Measurements from ENCODE around the gene KRT82. TPM values are rescaled to one million over a fixed set of nuclear protein-coding genes. Genes with fewer than 3 reads are reported as not detected.
A peak's percentile ranks its signal among the peaks of the same experiment; 100 is the strongest.

The KRT82 gene
- total and polyA plus RNA-seq, 8 donors = not detected

DNA sequence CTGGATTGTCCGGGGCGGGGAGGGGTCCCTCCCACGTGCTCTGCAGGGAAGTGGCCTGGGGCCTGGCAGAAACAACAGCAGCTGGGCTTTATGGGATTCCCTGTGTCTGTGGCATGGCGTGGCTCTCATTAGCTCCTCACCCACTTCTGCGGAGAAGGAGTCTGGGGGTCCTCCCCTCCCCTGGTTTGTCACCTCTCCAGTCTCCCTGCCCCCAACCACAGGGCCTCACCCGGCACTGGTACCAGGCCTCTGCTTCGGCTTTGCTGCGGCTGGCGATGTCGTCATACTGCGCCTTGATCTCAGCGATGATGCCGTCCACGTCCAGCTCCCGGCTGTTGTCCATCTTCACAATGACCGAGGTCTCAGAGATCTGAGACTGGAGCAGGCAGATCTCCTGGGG, 6.4 kb downstream of the KRT82 start:
- ATAC-seq (no peak), DNase-seq (no peak), FAIRE-seq (no peak)
- WGBS, 2 donors = 90 to 92% methylated on average over 16 of the region's 16 CpGs
- Histone ChIP-seq H3K36me3 (no peaks in the 10 kb centered on the region), H3K4me3 (no peak overlapping the region), H3K27ac (no peak overlapping the region), H3K27me3 (no peaks in the 10 kb centered on the region), H3K4me1 (no peaks in the 10 kb centered on the region), H3K9me3 (no peaks in the 10 kb centered on the region)
- TF ChIP-seq, protein P1, sequence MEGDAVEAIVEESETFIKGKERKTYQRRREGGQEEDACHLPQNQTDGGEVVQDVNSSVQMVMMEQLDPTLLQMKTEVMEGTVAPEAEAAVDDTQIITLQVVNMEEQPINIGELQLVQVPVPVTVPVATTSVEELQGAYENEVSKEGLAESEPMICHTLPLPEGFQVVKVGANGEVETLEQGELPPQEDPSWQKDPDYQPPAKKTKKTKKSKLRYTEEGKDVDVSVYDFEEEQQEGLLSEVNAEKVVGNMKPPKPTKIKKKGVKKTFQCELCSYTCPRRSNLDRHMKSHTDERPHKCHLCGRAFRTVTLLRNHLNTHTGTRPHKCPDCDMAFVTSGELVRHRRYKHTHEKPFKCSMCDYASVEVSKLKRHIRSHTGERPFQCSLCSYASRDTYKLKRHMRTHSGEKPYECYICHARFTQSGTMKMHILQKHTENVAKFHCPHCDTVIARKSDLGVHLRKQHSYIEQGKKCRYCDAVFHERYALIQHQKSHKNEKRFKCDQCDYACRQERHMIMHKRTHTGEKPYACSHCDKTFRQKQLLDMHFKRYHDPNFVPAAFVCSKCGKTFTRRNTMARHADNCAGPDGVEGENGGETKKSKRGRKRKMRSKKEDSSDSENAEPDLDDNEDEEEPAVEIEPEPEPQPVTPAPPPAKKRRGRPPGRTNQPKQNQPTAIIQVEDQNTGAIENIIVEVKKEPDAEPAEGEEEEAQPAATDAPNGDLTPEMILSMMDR (IDR thresholded peaks at IDR 0.05) = no peak
- intact Hi-C loops (cut with DNase I) = loop anchor here in 1 of 3 donors (10.0 kb wide), 1 partner anchor 95 kb away; the partner anchor contains the start of gene KRT6A

DNA sequence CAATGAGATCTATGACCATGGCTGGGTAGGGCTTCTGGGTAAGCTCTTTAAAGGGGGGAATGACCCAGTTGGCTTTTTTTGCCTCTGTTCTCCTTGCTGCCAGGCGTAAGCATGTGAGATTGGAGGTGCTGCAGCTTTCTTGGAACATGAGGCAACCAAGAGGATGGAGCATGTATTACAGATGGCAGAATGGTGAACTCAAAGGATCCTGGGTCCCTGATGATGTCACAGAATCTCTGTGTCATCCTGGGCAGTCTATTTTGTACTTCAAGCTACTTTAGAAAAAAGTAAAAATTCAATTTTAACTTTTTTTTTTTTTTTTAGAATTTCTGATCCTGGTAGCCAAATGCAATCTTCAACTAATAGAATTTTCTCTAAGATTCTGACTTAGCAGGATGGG, 8.0 kb downstream of the KRT82 start:
- H3K4me1 ChIP-seq = no peaks in the 10 kb centered on the region
- intact Hi-C loops (cut with DNase I) = loop anchor here in 1 of 3 donors (10.0 kb wide), 1 partner anchor 97 kb away; the partner anchor contains the start of gene KRT6A
- 83 to 93% methylated on average over 1 of the region's 1 CpG for WGBS, 2 donors
- no peak for DNase-seq
- ATAC-seq = no peak
- no peaks in the 10 kb centered on the region for H3K27me3 ChIP-seq
- H3K27ac ChIP-seq = no peak overlapping the region
- no peaks in the 10 kb centered on the region for H3K9me3 ChIP-seq
- TF ChIP-seq, protein P1 (IDR thresholded peaks at IDR 0.05) = no peak
- no peak for FAIRE-seq
- no peak overlapping the region for H3K4me3 ChIP-seq
- H3K36me3 ChIP-seq = no peaks in the 10 kb centered on the region

DNA sequence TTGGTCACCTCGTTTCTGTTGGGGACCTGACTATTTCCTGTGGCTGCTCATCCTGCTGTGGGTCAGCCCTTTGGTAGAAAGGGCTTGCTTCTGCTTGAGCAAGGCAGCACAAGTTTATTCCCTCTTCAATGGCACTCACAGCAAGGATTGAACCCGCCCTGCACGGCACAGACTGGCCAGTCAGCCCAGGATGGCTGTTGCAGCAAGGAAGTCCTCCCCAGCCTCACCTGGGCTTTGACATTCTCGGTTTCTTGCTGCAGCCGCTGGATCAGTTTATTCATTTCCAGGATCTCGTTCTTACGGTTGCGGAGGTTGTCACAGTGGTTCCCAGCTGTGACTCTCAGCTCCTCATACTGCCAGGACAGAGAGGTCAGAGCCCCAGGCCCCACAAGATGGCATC, 9.5 kb downstream of the KRT82 start:
- no peak overlapping the region for H3K4me3 ChIP-seq
- intact Hi-C loops (cut with DNase I) = loop anchor here in 1 of 3 donors (10.0 kb wide), 1 partner anchor 98 kb away; the partner anchor contains the start of gene KRT6A
- H3K4me1 ChIP-seq = no peaks in the 10 kb centered on the region
- TF ChIP-seq, protein P1 (IDR thresholded peaks at IDR 0.05) = no peak
- no peak overlapping the region for H3K27ac ChIP-seq
- no peaks in the 10 kb centered on the region for H3K27me3 ChIP-seq
- FAIRE-seq = no peak
- H3K36me3 ChIP-seq = no peaks in the 10 kb centered on the region
- H3K9me3 ChIP-seq = no peaks in the 10 kb centered on the region
- 69 to 72% methylated on average over 8 of the region's 8 CpGs for WGBS, 2 donors
- no peak for DNase-seq
- no peak for ATAC-seq

DNA sequence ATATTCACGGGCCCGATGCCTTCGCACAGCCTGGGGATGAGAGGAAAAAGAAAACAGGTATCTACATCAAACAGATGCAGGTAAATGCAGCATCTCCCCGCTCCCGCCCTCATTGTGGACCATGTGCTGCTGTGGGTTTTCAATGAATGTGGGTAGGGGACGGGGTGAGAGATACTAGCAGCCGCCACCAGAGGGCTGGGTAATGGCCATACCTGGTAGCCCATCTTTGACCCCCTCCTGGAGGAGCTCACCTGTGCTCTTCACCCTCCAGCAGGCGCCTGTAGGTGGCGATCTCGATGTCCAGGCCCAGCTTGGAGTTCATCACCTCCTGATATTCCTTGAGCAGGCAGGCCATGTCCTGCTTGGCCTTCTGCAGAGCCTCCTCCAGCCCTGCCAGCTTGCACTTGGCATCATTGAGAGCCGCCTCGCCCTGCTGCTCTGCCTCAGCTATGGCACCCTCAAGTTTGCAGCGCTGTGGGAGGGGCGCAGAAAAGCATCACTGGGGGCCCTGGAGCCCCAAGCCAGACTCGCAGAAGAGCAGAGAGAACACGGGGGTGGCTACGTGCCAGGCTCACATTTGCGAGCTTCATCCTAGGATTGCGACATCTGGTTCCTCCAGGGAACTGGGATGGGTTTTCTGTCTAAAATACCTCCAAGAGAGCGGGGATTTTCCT, 10.2 kb downstream of the KRT82 start:
- Histone ChIP-seq H3K9me3 (no peaks in the 10 kb centered on the region), H3K27ac (no peak overlapping the region), H3K36me3 (no peaks in the 10 kb centered on the region), H3K27me3 (no peaks in the 10 kb centered on the region), H3K4me3 (no peak overlapping the region), H3K4me1 (no peaks in the 10 kb centered on the region)
- ATAC-seq (peak in 3 of 4 donors; percentile 31 to 61 (median 38)), FAIRE-seq (no peak), DNase-seq (peak in 1 of 6 donors; percentile 50)
- WGBS, 2 donors = 60 to 67% methylated on average over 20 of the region's 20 CpGs
- TF ChIP-seq, protein P1 (IDR thresholded peaks at IDR 0.05) = peak in 1 of 4 donors; percentile 12
- intact Hi-C loops (cut with DNase I) = loop anchor here in 1 of 3 donors (10.0 kb wide), 1 partner anchor 99 kb away; the partner anchor contains the start of gene KRT6A

DNA sequence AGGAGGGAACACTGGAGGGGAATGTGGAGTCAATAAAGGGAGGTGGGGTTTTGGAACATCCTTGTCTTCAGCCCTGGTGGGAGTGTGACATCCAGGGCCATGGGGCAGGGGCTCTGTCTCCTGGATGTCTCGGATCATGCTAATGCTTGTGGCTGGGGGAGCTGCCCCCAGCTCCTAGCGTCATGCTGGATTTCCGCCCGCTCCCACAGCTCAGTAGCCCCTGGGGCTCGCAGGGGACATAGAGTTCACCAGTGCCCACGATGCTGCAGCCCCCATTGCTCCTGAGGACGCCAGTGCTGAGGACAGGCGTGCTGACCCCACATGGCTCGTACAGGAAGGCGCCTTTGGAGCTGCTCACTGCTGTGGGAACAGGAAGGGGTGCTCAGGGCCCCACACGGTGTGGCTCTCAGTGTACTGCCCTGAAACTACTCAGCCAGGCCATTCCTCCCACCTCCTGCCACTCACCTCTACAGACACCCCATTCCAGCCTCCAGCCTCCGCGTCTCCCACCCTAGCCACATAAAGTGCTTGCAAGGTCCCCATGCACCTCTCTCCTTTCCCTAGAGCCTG, 11.2 kb downstream of the KRT82 start:
- no peak overlapping the region for H3K27ac ChIP-seq
- no peak overlapping the region for H3K4me3 ChIP-seq
- TF ChIP-seq, protein P1 (IDR thresholded peaks at IDR 0.05) = no peak
- no peaks in the 10 kb centered on the region for H3K36me3 ChIP-seq
- no peaks in the 10 kb centered on the region for H3K4me1 ChIP-seq
- intact Hi-C loops (cut with DNase I) = loop anchor here in 1 of 3 donors (10.0 kb wide), 1 partner anchor 100 kb away; the partner anchor contains the start of gene KRT6A
- no peaks in the 10 kb centered on the region for H3K9me3 ChIP-seq
- no peaks in the 10 kb centered on the region for H3K27me3 ChIP-seq
- 73 to 80% methylated on average over 12 to 13 of the region's 13 CpGs for WGBS, 2 donors
- FAIRE-seq (no peak), DNase-seq (no peak), ATAC-seq (no peak)
